ENCODE measurements around the gene IDH3G. TPM values are rescaled to one million over a fixed set of nuclear protein-coding genes. Genes with fewer than 3 reads are reported as not detected.

Gene IDH3G
- total RNA-seq, 1 donor from 2014 or later, result 62.2 TPM

DNA sequence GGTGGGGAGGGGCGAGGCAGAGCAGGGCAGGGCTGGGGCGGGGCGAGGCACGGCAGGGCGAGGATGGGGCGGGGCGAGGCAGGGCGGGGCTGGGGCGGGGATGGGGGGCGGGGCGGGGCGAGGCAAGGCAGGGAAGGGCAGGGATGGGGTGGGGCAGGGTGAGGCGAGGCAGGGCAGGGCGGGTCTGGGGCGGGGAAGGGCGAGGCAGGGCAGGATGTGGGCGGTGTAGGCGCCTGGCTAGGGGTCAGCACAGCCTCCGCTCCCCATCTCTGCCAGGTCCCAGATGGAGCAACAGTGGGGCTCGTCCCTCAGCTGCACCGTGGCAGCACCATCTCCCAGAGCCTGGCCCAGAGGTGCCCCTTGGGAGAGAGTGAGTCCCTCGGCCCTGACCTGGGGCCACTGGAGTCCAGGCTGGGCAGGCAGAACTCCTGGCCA, 17.5 kb downstream of the IDH3G start:
- TF ChIP-seq, protein P1, sequence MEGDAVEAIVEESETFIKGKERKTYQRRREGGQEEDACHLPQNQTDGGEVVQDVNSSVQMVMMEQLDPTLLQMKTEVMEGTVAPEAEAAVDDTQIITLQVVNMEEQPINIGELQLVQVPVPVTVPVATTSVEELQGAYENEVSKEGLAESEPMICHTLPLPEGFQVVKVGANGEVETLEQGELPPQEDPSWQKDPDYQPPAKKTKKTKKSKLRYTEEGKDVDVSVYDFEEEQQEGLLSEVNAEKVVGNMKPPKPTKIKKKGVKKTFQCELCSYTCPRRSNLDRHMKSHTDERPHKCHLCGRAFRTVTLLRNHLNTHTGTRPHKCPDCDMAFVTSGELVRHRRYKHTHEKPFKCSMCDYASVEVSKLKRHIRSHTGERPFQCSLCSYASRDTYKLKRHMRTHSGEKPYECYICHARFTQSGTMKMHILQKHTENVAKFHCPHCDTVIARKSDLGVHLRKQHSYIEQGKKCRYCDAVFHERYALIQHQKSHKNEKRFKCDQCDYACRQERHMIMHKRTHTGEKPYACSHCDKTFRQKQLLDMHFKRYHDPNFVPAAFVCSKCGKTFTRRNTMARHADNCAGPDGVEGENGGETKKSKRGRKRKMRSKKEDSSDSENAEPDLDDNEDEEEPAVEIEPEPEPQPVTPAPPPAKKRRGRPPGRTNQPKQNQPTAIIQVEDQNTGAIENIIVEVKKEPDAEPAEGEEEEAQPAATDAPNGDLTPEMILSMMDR (conservative IDR thresholded peaks at IDR 0.05; ENCODE audit: low read depth, low read length), result no peak
- no peak overlapping the region for H3K4me3 ChIP-seq (ENCODE audit: low read depth, low read length)
- no peak for DNase-seq (ENCODE audit: low read depth)

DNA sequence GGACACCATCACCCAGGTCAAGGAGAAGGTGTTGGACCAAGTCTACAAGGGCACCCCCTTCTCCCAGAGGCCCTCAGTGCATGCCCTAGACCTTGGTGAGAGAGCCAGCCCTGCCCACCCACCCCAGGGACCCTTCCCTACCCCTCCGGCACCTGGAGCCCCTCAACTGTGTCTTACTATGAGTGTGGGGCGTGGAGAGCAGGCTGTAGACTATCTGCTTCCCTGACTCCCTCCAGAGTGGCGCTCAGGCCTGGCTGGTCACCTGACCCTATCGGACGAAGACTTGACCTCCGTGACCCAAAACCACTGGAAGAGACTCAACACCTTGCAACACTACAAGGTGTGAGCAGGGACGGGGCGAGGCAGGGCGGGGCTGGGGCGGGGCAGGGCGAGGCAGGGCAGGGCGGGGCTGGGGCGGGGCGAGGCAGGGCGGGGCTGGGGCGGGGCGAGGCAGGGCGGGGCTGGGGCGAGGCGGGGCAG, 18.0 kb downstream of the IDH3G start:
- DNase-seq (ENCODE audit: low read depth), result no peak
- TF ChIP-seq, protein P1 (conservative IDR thresholded peaks at IDR 0.05; ENCODE audit: low read depth, low read length), result no peak
- no peak overlapping the region for H3K4me3 ChIP-seq (ENCODE audit: low read depth, low read length)

DNA sequence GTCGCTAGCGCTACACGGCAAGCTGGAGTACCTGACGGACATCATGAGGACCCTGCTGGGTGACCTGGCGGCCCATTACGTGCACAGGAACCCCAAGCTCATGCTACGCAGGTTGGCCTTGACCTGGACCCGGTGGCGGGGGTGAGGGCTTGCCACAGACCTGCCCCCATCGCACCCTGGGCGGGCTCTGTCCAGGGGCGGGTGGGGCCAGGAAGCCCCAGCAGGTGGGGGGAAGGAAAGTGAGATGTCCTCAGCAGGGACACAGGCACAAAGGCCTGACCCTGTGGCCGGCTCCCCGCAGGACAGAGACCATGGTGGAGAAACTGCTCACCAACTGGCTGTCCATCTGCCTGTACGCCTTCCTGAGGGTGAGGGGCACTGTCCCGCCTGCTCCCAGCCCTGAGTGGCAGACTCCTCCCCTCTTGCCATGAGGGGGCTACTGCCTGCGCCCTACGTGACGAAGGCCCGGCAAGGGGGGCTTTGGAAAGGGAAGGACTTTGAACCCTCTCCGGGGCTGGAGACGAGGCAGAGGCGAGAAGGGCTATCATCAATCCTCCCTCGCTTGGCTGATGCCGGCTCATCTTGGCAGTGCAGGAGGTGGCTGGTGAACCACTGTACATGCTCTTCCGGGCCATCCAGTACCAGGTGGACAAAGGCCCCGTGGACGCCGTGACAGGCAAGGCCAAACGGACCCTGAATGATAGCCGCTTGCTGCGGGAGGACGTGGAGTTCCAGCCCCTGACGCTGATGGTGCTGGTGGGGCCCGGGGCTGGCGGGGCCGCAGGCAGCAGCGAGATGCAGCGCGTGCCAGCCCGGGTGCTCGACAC, 18.7 kb downstream of the IDH3G start:
- TF ChIP-seq, protein P1 (conservative IDR thresholded peaks at IDR 0.05; ENCODE audit: low read depth, low read length), result no peak
- no peak overlapping the region for H3K4me3 ChIP-seq (ENCODE audit: low read depth, low read length)
- no peak for DNase-seq (ENCODE audit: low read depth)

GRCh38 chrX:153774576-153775292, 19.4 kb downstream of the IDH3G start:
- no peak for DNase-seq (ENCODE audit: low read depth)
- TF ChIP-seq, protein P1 (conservative IDR thresholded peaks at IDR 0.05; ENCODE audit: low read depth, low read length), result no peak
- H3K4me3 ChIP-seq (ENCODE audit: low read depth, low read length), result no peak overlapping the region

- no peak for DNase-seq (ENCODE audit: low read depth)
- TF ChIP-seq, protein P1 (conservative IDR thresholded peaks at IDR 0.05; ENCODE audit: low read depth, low read length), result no peak
- H3K4me3 ChIP-seq (ENCODE audit: low read depth, low read length), result no peak overlapping the region
Observed at GRCh38 chrX:153773741-153774575, 20.2 kb downstream of the IDH3G start.

GRCh38 chrX:153773218-153773611, 21.0 kb downstream of the IDH3G start:
- no peak overlapping the region for H3K4me3 ChIP-seq (ENCODE audit: low read depth, low read length)
- DNase-seq (ENCODE audit: low read depth), result no peak
- TF ChIP-seq, protein P1 (conservative IDR thresholded peaks at IDR 0.05; ENCODE audit: low read depth, low read length), result no peak
